Activated naive CD8-positive, alpha-beta T cell (primary cell): Measurements from ENCODE around the gene ERP27.

Experiments used
- H3K27ac Mint-ChIP-seq: one replicate; pipeline ENCODE4 v1.8.0; 2021; ENCODE audit warnings: mixed read lengths
- H3K27me3 Mint-ChIP-seq: one replicate; pipeline ENCODE4 v1.8.0; 2021; ENCODE audit warnings: mixed read lengths
- H3K36me3 Mint-ChIP-seq: one replicate; pipeline ENCODE4 v1.8.0; 2021; ENCODE audit warnings: mixed read lengths
- H3K4me1 Mint-ChIP-seq: one replicate; pipeline ENCODE4 v1.8.0; 2021; ENCODE audit warnings: low read depth, mixed read lengths
- H3K4me3 Mint-ChIP-seq: one replicate; pipeline ENCODE4 v1.8.0; 2021; ENCODE audit warnings: mild to moderate bottlenecking, mixed read lengths
- H3K9me3 Mint-ChIP-seq: one replicate; pipeline ENCODE4 v1.8.0; 2021; ENCODE audit warnings: low read depth, mixed read lengths

Gene ERP27

GRCh38 chr12:14890701-14891100 lies 47.6 kb downstream of the ERP27 start:
- no peak overlapping the region for H3K27ac Mint-ChIP-seq
- peaks cover 2% of the 10 kb centered on the region for H3K27me3 Mint-ChIP-seq
- H3K36me3 Mint-ChIP-seq = peaks cover 3% of the 10 kb centered on the region
- peaks cover 13% of the 10 kb centered on the region for H3K4me1 Mint-ChIP-seq
- no peak overlapping the region for H3K4me3 Mint-ChIP-seq
- no peaks in the 10 kb centered on the region for H3K9me3 Mint-ChIP-seq

GRCh38 chr12:14886271-14886670 lies 52.1 kb downstream of the ERP27 start:
- peaks cover 43% of the 10 kb centered on the region for H3K4me1 Mint-ChIP-seq
- peak overlapping the region; percentile 12 for H3K27ac Mint-ChIP-seq
- H3K4me3 Mint-ChIP-seq = no peak overlapping the region
- H3K9me3 Mint-ChIP-seq = no peaks in the 10 kb centered on the region
- peaks cover 5% of the 10 kb centered on the region for H3K27me3 Mint-ChIP-seq
- no peaks in the 10 kb centered on the region for H3K36me3 Mint-ChIP-seq

- no peaks in the 10 kb centered on the region for H3K36me3 Mint-ChIP-seq
- peaks cover 5% of the 10 kb centered on the region for H3K27me3 Mint-ChIP-seq
- no peaks in the 10 kb centered on the region for H3K9me3 Mint-ChIP-seq
- peak within 1 kb of the TSS; percentile 16 for H3K27ac Mint-ChIP-seq
- H3K4me1 Mint-ChIP-seq = peaks cover 46% of the 10 kb centered on the region
- H3K4me3 Mint-ChIP-seq = peak within 1 kb of the TSS; percentile 72
Observed at GRCh38 chr12:14885718-14886221, 52.6 kb downstream of the ERP27 start, which contains the start of gene MGP. Gene MGP (minus strand): TSS chr12:14885854. CDS start chr12:14885791, 63 bp downstream.

GRCh38 chr12:14884458-14884878 lies 53.9 kb downstream of the ERP27 start:
- Mint-ChIP-seq H3K27ac (peak overlapping the region; percentile 16), H3K9me3 (no peaks in the 10 kb centered on the region), H3K27me3 (peaks cover 5% of the 10 kb centered on the region), H3K4me1 (peaks cover 58% of the 10 kb centered on the region), H3K36me3 (peaks cover 5% of the 10 kb centered on the region), H3K4me3 (peak overlapping the region; percentile 72)

- peaks cover 5% of the 10 kb centered on the region for H3K36me3 Mint-ChIP-seq
- peaks cover 58% of the 10 kb centered on the region for H3K4me1 Mint-ChIP-seq
- peaks cover 5% of the 10 kb centered on the region for H3K27me3 Mint-ChIP-seq
- no peak overlapping the region for H3K4me3 Mint-ChIP-seq
- no peak overlapping the region for H3K27ac Mint-ChIP-seq
- H3K9me3 Mint-ChIP-seq = no peaks in the 10 kb centered on the region
Observed at GRCh38 chr12:14883686-14884085, 54.7 kb downstream of the ERP27 start.

- H3K4me1 Mint-ChIP-seq = peaks cover 48% of the 10 kb centered on the region
- peak overlapping the region; percentile 78 for H3K27ac Mint-ChIP-seq
- H3K36me3 Mint-ChIP-seq = peaks cover 12% of the 10 kb centered on the region
- peaks cover 3% of the 10 kb centered on the region for H3K27me3 Mint-ChIP-seq
- H3K9me3 Mint-ChIP-seq = no peaks in the 10 kb centered on the region
- peak overlapping the region; percentile 25 for H3K4me3 Mint-ChIP-seq
Observed at GRCh38 chr12:14880890-14881453, 57.4 kb downstream of the ERP27 start.

GRCh38 chr12:14879222-14879933 lies 59.0 kb downstream of the ERP27 start:
- Mint-ChIP-seq H3K27ac (peak overlapping the region; percentile 7), H3K9me3 (no peaks in the 10 kb centered on the region), H3K36me3 (peaks cover 12% of the 10 kb centered on the region), H3K27me3 (no peaks in the 10 kb centered on the region), H3K4me3 (no peak overlapping the region), H3K4me1 (peaks cover 33% of the 10 kb centered on the region)

GRCh38 chr12:14878488-14878887 lies 59.8 kb downstream of the ERP27 start:
- peaks cover 12% of the 10 kb centered on the region for H3K36me3 Mint-ChIP-seq
- H3K27ac Mint-ChIP-seq = no peak overlapping the region
- peaks cover 29% of the 10 kb centered on the region for H3K4me1 Mint-ChIP-seq
- H3K9me3 Mint-ChIP-seq = no peaks in the 10 kb centered on the region
- H3K27me3 Mint-ChIP-seq = no peaks in the 10 kb centered on the region
- no peak overlapping the region for H3K4me3 Mint-ChIP-seq

- no peaks in the 10 kb centered on the region for H3K27me3 Mint-ChIP-seq
- peaks cover 21% of the 10 kb centered on the region for H3K4me1 Mint-ChIP-seq
Observed at GRCh38 chr12:14876833-14877232, 61.5 kb downstream of the ERP27 start.

GRCh38 chr12:14874882-14875281 lies 63.5 kb downstream of the ERP27 start:
- H3K4me3 Mint-ChIP-seq = no peak overlapping the region
- no peaks in the 10 kb centered on the region for H3K27me3 Mint-ChIP-seq
- H3K27ac Mint-ChIP-seq = no peak overlapping the region
- H3K36me3 Mint-ChIP-seq = peaks cover 11% of the 10 kb centered on the region
- peaks cover 6% of the 10 kb centered on the region for H3K4me1 Mint-ChIP-seq
- H3K9me3 Mint-ChIP-seq = no peaks in the 10 kb centered on the region

More at GRCh38 chr12:14876833-14877232, 61.5 kb downstream of the ERP27 start:
- Mint-ChIP-seq H3K4me3 (no peak overlapping the region), H3K9me3 (no peaks in the 10 kb centered on the region), H3K27ac (no peak overlapping the region), H3K36me3 (peaks cover 12% of the 10 kb centered on the region)

- H3K27ac Mint-ChIP-seq = no peak overlapping the region
- peaks cover 7% of the 10 kb centered on the region for H3K36me3 Mint-ChIP-seq
- no peak overlapping the region for H3K4me3 Mint-ChIP-seq
- H3K4me1 Mint-ChIP-seq = peaks cover 2% of the 10 kb centered on the region
- no peaks in the 10 kb centered on the region for H3K9me3 Mint-ChIP-seq
- no peaks in the 10 kb centered on the region for H3K27me3 Mint-ChIP-seq
Observed at GRCh38 chr12:14873440-14874185, 64.7 kb downstream of the ERP27 start.

- Mint-ChIP-seq H3K27ac (no peak overlapping the region), H3K36me3 (peaks cover 5% of the 10 kb centered on the region), H3K4me1 (peaks cover 2% of the 10 kb centered on the region), H3K9me3 (no peaks in the 10 kb centered on the region), H3K4me3 (no peak overlapping the region), H3K27me3 (no peaks in the 10 kb centered on the region)
Observed at GRCh38 chr12:14871886-14872285, 66.5 kb downstream of the ERP27 start.

- Mint-ChIP-seq H3K4me1 (peaks cover 2% of the 10 kb centered on the region), H3K27me3 (no peaks in the 10 kb centered on the region), H3K36me3 (peaks cover 4% of the 10 kb centered on the region), H3K9me3 (no peaks in the 10 kb centered on the region), H3K27ac (no peak overlapping the region), H3K4me3 (no peak overlapping the region)
Observed at GRCh38 chr12:14871247-14871646, 67.1 kb downstream of the ERP27 start.

GRCh38 chr12:14868916-14869506 lies 69.3 kb downstream of the ERP27 start:
- Mint-ChIP-seq H3K9me3 (no peaks in the 10 kb centered on the region), H3K27ac (no peak overlapping the region), H3K4me1 (peaks cover 2% of the 10 kb centered on the region), H3K36me3 (peaks cover 6% of the 10 kb centered on the region), H3K4me3 (no peak overlapping the region), H3K27me3 (no peaks in the 10 kb centered on the region)
